ENCODE measurements around the gene EPM2A. TPM values are rescaled to one million over a fixed set of nuclear protein-coding genes. Genes with fewer than 3 reads are reported as not detected.

The EPM2A gene
- total RNA-seq, 1 donor from 2014 or later = 17.5 TPM

- no peak for FAIRE-seq
- DNase-seq (ENCODE audit: low spot score in 2 of 2) = no peak
These were observed 115.2 kb downstream of the EPM2A start for GRCh38 chr6:145620088-145620487.

GRCh38 chr6:145609521-145609920 is 125.8 kb downstream of the EPM2A start:
- no peak for FAIRE-seq
- DNase-seq (ENCODE audit: low spot score in 2 of 2) = no peak

GRCh38 chr6:145608850-145609249 is 126.5 kb downstream of the EPM2A start:
- DNase-seq (ENCODE audit: low spot score in 2 of 2) (no peak), FAIRE-seq (no peak)

GRCh38 chr6:145603991-145604390 is 131.3 kb downstream of the EPM2A start:
- DNase-seq (ENCODE audit: low spot score in 2 of 2) (no peak), FAIRE-seq (no peak)

- FAIRE-seq (no peak), DNase-seq (ENCODE audit: low spot score in 2 of 2) (no peak)
These were observed 131.9 kb downstream of the EPM2A start for GRCh38 chr6:145603424-145603833.

GRCh38 chr6:145602726-145603326 is 132.5 kb downstream of the EPM2A start:
- FAIRE-seq (no peak), DNase-seq (ENCODE audit: low spot score in 2 of 2) (no peak)

GRCh38 chr6:145601397-145601796 is 133.9 kb downstream of the EPM2A start:
- no peak for DNase-seq (ENCODE audit: low spot score in 2 of 2)
- no peak for FAIRE-seq

GRCh38 chr6:145600299-145600698 is 135.0 kb downstream of the EPM2A start:
- no peak for DNase-seq (ENCODE audit: low spot score in 2 of 2)
- no peak for FAIRE-seq

- no peak for FAIRE-seq
These were observed 146.3 kb downstream of the EPM2A start for GRCh38 chr6:145588981-145589380.

GRCh38 chr6:145587334-145587733 is 148.0 kb downstream of the EPM2A start:
- DNase-seq (ENCODE audit: low spot score in 2 of 2) = no peak
- no peak for FAIRE-seq

More at GRCh38 chr6:145588981-145589380, 146.3 kb downstream of the EPM2A start:
- DNase-seq (ENCODE audit: low spot score in 2 of 2) = no peak

GRCh38 chr6:145583753-145584152 is 151.6 kb downstream of the EPM2A start:
- FAIRE-seq (no peak), DNase-seq (ENCODE audit: low spot score in 2 of 2) (no peak)

Small RNA genes within 50 kb of the gene (small RNA-seq; reads per million reads assigned to genes)
- gene AL023806.2 = not detected

Other genes starting within 250 kb of the EPM2A start
- 92.9 TPM for gene FBXO30, start 79.3 kb upstream of the EPM2A start, total RNA-seq
- 95.0 TPM for gene SHPRH, start 228.8 kb upstream of the EPM2A start, total RNA-seq

Data from frontal cortex (tissue), 4 donors.